Measurements from ENCODE around the gene PHLDA2.

PHLDA2 gene

DNA sequence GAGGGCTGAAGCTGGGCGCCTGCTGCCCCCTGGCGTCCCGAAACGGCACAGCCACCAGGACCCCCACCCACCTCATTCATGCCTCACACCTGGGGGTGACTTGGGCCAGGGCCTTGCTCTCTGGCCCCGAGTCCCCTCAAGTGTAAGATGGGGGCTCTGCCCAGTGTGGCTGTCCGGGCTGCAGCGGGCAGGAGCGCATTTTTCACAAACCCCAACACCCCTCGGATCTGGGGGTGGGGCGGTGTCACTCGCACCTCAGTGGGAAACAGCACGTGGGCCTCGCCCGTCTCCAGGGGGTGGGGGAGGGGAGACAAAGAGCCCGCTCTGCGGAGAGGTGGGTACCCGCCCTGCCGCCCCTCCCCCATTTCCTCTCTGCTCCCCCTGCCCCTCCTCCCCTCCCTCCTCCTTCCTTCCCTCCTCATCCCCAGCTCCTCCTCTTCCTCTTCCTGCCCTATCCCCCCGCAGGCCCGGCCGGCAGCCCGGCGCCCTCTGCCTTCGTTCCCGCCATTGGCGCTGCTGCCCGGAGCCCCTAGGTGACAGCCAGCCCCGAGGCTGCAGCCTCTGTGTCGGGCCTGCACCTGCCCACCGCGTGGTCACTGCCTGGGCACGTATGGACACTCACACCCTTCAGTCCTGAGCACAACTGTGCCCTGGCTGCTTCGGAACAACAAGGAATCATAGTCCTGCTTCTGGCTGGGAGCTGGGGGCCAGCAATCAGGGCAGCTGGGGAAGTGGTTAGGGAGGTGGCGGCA is 36.8 kb downstream of the PHLDA2 start:
- Histone ChIP-seq H3K4me3 (ENCODE audit: extremely low read depth, insufficient read depth, low read length, poor library complexity, severe bottlenecking) (peak overlapping the region; percentile 39), H3K27ac (ENCODE audit: low read depth, low read length, severe bottlenecking) (peak overlapping the region; percentile 74)
- WGBS, 2 experiments (ENCODE audit: insufficient coverage in 2 of 2), result 5 to 6% methylated on average over 21 of the region's 34 CpGs

DNA sequence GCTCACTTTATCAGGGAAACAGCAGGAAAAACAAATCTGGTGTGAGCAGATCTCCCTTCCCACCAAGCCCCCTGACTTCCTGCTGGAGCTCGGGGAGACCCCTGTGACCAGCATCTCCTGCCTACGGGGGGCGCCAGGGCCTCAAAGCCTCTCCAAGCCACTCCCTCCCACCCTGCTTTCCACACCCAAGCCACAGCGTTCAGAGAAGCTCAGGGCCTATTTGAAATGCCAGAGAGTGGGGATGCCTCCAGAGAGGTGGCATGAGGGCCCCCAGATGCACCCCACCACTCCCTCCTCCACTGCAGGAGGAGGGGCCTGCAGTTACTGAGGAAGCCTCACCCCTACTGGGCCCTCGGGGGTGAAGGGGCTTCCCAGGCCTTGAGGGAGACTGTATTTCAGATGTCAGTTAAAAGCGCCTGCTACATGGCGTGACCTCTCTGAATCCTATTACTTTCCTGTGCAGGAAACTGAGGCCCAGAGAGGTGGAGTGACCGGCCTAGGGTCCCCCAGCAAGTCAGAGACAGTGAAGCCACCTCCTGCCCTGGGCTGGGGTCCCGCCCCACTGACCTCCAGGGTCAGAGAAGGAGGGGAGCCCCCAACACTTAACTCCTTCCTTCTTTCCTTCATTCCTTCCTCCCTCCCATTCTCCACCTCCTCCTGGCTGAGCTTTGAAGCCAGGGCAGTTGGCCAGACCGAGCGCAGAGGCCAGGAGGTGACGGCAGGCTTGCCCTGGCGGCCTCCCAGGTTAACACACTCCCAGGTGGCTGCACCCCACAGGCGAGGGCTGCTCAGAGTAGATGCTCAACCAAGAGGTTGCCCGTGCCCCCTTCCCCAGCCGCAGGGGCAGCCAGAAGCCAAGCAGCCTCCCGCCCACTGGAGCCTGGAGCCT is 37.6 kb downstream of the PHLDA2 start:
- no peaks in the 10 kb centered on the region for H3K36me3 ChIP-seq (ENCODE audit: control insufficient read depth, insufficient read depth, low read length)
- no peaks in the 10 kb centered on the region for H3K9me3 ChIP-seq (ENCODE audit: control insufficient read depth, low read length)
- 44 to 66% methylated on average over 12 of the region's 17 CpGs for WGBS, 2 experiments (ENCODE audit: insufficient coverage in 2 of 2)
- peak overlapping the region; percentile 74 for H3K27ac ChIP-seq (ENCODE audit: low read depth, low read length, severe bottlenecking)
- H3K4me1 ChIP-seq (ENCODE audit: control insufficient read depth, insufficient read depth, low read length, poor library complexity, severe bottlenecking), result peaks cover 23% of the 10 kb centered on the region
- H3K4me3 ChIP-seq (ENCODE audit: extremely low read depth, insufficient read depth, low read length, poor library complexity, severe bottlenecking), result no peak overlapping the region

More for the DNA sequence above, 36.8 kb downstream of the PHLDA2 start:
- Histone ChIP-seq H3K36me3 (ENCODE audit: control insufficient read depth, insufficient read depth, low read length) (no peaks in the 10 kb centered on the region), H3K9me3 (ENCODE audit: control insufficient read depth, low read length) (no peaks in the 10 kb centered on the region), H3K4me1 (ENCODE audit: control insufficient read depth, insufficient read depth, low read length, poor library complexity, severe bottlenecking) (peaks cover 15% of the 10 kb centered on the region)

DNA sequence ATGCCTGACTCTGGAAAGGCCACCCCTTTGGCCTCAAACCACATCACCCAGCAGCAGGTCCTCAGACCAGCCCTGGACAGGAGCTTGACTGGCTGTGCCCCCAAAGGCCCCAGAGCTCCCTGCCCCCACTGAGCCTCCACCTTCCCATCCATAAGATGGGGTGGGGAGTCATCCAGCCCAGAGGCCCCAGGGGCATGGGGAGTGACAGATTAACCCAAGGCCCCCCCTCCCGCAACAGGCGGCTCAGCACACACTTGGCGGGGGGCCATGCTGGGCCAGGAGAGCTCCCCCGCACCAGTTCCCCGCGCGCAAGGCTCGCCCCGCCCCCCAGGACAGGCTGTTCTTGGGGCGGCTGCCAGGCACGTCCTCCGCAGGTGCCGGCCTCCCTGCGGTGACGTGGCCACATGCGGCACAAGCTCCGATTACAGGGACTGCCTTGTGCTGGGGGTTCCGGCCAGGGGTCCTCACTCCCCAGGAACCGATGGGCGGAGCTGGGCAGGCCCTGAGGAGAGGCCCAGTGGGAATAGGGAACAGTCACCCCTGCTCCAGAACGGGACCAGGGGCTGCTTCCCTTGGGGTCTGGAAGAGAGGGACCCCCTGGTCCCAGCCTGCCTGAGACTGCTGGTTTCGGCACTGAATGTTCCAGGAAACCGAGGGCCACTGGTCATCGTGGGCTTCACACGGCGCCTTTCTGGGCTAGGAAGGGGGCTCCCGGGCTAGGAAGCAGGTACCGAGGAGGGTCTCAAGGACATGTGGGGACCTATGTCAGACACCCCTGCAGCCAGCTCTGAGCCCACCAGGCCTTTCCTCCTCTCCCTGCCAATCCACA is 38.5 kb downstream of the PHLDA2 start:
- H3K36me3 ChIP-seq (ENCODE audit: control insufficient read depth, insufficient read depth, low read length), result no peaks in the 10 kb centered on the region
- H3K9me3 ChIP-seq (ENCODE audit: control insufficient read depth, low read length), result no peaks in the 10 kb centered on the region
- H3K27ac ChIP-seq (ENCODE audit: low read depth, low read length, severe bottlenecking), result no peak overlapping the region
- 86 to 88% methylated on average over 25 to 28 of the region's 28 CpGs for WGBS, 2 experiments (ENCODE audit: insufficient coverage in 2 of 2)
- no peak overlapping the region for H3K4me3 ChIP-seq (ENCODE audit: extremely low read depth, insufficient read depth, low read length, poor library complexity, severe bottlenecking)
- H3K4me1 ChIP-seq (ENCODE audit: control insufficient read depth, insufficient read depth, low read length, poor library complexity, severe bottlenecking), result peaks cover 26% of the 10 kb centered on the region

DNA sequence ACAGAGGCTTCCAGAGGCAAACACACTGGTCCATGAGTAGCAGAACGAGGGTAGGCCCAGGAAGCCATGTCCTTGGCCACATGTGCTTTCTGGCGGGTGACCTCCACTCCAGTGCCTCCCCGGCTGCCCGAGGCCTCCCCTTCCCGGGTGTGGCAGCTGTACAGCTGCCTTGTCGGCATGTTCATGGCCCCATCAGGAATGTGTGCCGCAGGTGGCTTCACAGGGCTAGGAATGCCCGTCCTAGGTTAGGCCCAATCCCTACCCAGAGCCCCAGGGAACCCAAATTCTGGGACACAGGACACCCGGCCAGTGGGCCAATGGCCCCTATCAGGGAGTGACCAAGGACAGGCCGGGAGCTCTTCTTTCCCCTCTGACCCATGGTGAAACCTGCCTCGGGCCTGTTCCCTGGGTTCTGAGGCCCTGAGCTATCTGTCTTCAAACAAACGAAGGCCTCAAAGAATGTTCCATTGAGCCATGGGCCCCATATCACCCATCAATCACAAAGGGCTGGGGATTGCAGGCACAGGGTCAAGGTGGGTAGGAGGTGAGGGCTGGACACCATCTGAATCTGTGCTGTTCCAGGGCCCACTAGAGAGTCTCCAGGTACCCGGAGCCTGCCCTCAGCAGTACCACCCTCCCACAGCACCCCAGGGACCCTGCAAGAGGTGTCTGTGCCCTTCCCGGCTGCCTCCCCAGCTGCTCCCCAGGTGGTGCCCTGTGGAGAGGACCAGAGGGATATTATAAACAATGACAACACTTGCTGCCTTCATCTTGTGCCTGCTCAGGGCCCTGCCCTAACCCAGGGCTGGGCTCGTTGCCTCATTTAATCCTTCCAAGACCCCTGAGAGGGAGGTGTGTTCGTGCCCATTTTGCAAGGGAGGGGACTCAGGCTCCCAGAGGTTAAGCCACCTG is 39.6 kb downstream of the PHLDA2 start:
- no peak overlapping the region for H3K4me3 ChIP-seq (ENCODE audit: extremely low read depth, insufficient read depth, low read length, poor library complexity, severe bottlenecking)
- WGBS, 2 experiments (ENCODE audit: insufficient coverage in 2 of 2), result 91 to 95% methylated on average over 13 of the region's 16 CpGs
- no peaks in the 10 kb centered on the region for H3K36me3 ChIP-seq (ENCODE audit: control insufficient read depth, insufficient read depth, low read length)
- no peaks in the 10 kb centered on the region for H3K9me3 ChIP-seq (ENCODE audit: control insufficient read depth, low read length)
- H3K4me1 ChIP-seq (ENCODE audit: control insufficient read depth, insufficient read depth, low read length, poor library complexity, severe bottlenecking), result peaks cover 26% of the 10 kb centered on the region
- H3K27ac ChIP-seq (ENCODE audit: low read depth, low read length, severe bottlenecking), result no peak overlapping the region

DNA sequence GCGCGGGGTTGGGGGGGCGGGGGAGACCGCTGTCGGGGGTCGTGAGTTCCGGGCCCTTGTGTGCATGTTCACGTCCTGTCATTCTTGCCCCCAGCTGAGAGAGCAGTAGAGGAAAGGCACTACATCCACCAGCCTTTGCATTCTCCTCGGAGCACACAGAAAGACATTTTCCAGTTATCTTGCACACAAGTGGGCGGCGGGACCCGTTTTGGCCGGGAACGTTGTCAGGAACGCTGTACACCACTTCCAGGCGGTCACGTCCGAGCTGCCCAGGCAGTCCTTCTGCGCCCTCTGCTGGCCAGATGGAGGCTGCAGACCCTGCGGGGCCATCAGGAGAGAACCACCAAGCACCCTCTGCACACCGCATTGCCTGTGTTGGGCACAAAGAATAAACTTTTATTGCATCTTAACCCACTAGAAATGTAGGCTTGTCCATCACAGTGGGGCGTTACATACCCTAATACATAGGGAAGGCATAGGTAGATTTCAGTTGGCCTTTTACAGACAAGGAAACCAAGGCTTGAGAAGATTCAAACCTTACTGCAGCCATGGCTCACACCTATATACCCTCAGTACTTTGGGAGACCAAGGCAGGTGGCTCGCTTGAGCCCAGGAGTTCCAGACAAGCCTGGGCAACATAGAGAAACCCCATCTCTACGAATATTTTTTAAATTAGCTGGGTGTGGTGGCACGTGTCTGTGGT is 40.8 kb downstream of the PHLDA2 start:
- Histone ChIP-seq H3K4me3 (ENCODE audit: extremely low read depth, insufficient read depth, low read length, poor library complexity, severe bottlenecking) (no peak overlapping the region), H3K4me1 (ENCODE audit: control insufficient read depth, insufficient read depth, low read length, poor library complexity, severe bottlenecking) (peaks cover 26% of the 10 kb centered on the region), H3K27ac (ENCODE audit: low read depth, low read length, severe bottlenecking) (no peak overlapping the region), H3K36me3 (ENCODE audit: control insufficient read depth, insufficient read depth, low read length) (no peaks in the 10 kb centered on the region), H3K9me3 (ENCODE audit: control insufficient read depth, low read length) (no peaks in the 10 kb centered on the region)
- 31 to 36% methylated on average over 18 to 21 of the region's 25 CpGs for WGBS, 2 experiments (ENCODE audit: insufficient coverage in 2 of 2)

DNA sequence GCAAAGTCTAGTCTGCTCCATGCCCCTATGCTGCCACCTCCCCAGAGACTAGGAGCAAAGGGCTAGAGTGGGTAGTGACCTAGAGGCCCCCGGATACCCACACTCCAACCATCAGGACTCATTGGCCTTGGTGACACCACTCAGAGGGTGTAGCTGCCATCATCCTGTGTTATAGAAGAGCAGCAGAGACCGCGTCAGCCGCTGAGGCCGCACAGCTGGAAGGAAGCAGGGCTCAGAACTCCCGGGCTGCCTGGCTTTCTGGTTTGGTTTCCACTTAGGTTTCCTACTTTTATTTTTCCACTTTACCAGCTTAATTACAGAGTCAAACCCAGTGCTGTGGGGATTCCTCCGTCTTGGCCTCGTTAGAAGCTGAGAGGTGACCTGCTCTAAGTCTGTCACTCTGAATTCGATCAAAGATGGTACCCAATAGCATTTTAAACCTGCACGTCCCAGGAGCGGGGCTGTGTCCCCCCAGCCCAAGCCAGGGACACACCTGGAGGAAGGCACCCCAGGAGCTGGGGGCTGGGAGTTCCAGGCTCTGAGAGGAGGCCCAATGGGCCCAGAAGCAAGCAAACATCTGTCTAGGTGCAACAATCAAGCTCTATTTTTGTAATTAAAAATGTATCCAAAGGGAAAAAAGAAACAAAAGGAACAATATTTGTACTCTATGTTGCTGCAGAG is 41.6 kb downstream of the PHLDA2 start:
- Histone ChIP-seq H3K27ac (ENCODE audit: low read depth, low read length, severe bottlenecking) (no peak overlapping the region), H3K4me3 (ENCODE audit: extremely low read depth, insufficient read depth, low read length, poor library complexity, severe bottlenecking) (no peak overlapping the region), H3K9me3 (ENCODE audit: control insufficient read depth, low read length) (no peaks in the 10 kb centered on the region), H3K4me1 (ENCODE audit: control insufficient read depth, insufficient read depth, low read length, poor library complexity, severe bottlenecking) (peaks cover 25% of the 10 kb centered on the region), H3K36me3 (ENCODE audit: control insufficient read depth, insufficient read depth, low read length) (peaks cover 7% of the 10 kb centered on the region)
- 75 to 82% methylated on average over 7 to 9 of the region's 11 CpGs for WGBS, 2 experiments (ENCODE audit: insufficient coverage in 2 of 2)

DNA sequence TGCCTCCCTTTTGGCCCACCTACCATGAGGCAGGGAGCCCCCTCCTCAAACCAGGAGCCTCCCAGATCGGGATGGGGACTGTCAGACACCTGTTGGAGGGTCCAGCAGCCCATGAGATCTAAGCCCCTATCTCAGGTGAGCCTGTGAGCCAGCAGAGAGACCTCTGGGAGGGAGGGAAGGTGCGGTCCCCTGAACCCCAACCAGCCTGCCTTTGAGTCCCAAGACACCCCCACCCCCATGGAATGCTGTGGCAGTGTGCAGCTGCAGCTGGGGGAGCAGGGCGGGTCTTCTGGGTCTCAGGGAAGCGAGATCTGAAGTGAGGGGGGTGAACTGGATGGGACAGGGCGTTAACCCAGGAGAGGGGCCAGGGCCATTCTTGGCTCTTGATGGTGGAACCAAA is 42.3 kb downstream of the PHLDA2 start:
- Histone ChIP-seq H3K4me3 (ENCODE audit: extremely low read depth, insufficient read depth, low read length, poor library complexity, severe bottlenecking) (no peak overlapping the region), H3K27ac (ENCODE audit: low read depth, low read length, severe bottlenecking) (no peak overlapping the region), H3K4me1 (ENCODE audit: control insufficient read depth, insufficient read depth, low read length, poor library complexity, severe bottlenecking) (peaks cover 22% of the 10 kb centered on the region), H3K36me3 (ENCODE audit: control insufficient read depth, insufficient read depth, low read length) (peaks cover 10% of the 10 kb centered on the region), H3K9me3 (ENCODE audit: control insufficient read depth, low read length) (no peaks in the 10 kb centered on the region)
- 43 to 50% methylated on average over 1 of the region's 5 CpGs for WGBS, 2 experiments (ENCODE audit: insufficient coverage in 2 of 2)

DNA sequence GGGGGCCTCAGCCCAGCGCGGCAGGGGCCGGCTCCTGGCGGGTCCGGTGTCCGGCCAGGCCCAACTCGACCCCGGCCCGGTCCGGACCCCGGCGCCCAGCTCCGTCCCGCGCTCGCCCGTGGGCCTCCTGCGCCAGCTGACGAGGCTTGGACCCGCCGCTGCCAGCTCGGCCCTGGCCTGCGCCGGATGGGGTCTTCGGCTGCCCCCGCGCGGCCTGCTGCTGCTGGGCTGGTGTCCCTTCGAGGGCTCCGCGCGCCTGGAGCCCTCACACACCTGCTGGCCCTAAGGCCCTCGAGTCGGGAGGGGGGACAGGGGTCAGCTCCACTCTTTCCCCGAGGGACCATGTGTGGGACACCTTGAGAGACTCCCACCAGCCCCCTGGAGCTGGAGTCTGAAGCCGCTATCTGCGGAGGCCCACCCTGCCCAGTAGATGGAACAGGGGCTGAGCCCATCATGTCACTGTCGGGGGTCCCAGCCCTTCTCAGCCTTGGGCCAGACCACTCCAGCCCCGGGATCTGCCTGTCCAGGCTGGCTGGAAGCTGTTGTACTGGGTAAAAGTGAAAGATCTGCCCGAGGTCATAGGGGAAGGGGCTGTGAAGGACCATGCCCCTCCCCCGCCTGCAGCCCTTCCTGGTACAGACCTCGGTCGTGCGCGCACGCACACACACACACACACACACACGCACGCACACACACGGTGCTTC is 42.9 kb downstream of the PHLDA2 start:
- Histone ChIP-seq H3K36me3 (ENCODE audit: control insufficient read depth, insufficient read depth, low read length) (peaks cover 10% of the 10 kb centered on the region), H3K4me3 (ENCODE audit: extremely low read depth, insufficient read depth, low read length, poor library complexity, severe bottlenecking) (peak overlapping the region; percentile 5), H3K4me1 (ENCODE audit: control insufficient read depth, insufficient read depth, low read length, poor library complexity, severe bottlenecking) (peaks cover 18% of the 10 kb centered on the region), H3K9me3 (ENCODE audit: control insufficient read depth, low read length) (no peaks in the 10 kb centered on the region), H3K27ac (ENCODE audit: low read depth, low read length, severe bottlenecking) (peak overlapping the region; percentile 59)
- WGBS, 2 experiments (ENCODE audit: insufficient coverage in 2 of 2), result 3 to 13% methylated on average over 37 to 39 of the region's 49 CpGs

DNA sequence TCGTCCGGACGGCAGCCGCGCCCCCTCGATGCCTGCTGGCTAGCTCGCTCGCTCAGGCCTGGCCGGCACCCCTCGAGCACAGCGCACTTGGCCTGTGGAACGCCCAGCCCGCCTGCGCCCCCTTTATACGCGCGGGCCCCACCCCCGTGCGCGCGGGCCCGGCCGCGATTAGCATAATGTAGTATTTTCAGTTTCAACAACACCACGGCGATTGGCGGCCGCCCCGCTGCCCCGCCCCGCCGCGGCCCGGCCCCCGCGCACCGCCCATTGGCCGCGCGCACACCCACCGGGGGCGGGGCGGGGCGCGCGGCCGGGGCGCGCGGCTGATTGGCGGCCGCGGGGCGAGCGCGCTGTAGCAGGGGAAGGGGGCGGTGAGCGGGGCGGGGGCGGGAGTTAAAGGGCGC is 43.5 kb downstream of the PHLDA2 start, which contains the start of gene CDKN1C:
CDKN1C (minus strand) TSS at position 98 of the 404 bp plus-strand sequence. CDS start 319 bp downstream, outside the sequence.
- Histone ChIP-seq H3K36me3 (ENCODE audit: control insufficient read depth, insufficient read depth, low read length) (peaks cover 10% of the 10 kb centered on the region), H3K9me3 (ENCODE audit: control insufficient read depth, low read length) (no peaks in the 10 kb centered on the region), H3K4me1 (ENCODE audit: control insufficient read depth, insufficient read depth, low read length, poor library complexity, severe bottlenecking) (peaks cover 16% of the 10 kb centered on the region), H3K27ac (ENCODE audit: low read depth, low read length, severe bottlenecking) (peak within 1 kb of the TSS; percentile 59), H3K4me3 (ENCODE audit: extremely low read depth, insufficient read depth, low read length, poor library complexity, severe bottlenecking) (peak within 1 kb of the TSS; percentile 75)
- WGBS, 2 experiments (ENCODE audit: insufficient coverage in 2 of 2), result 0 to 1% methylated on average over 17 to 20 of the region's 61 CpGs
